GM12878 (cell line): ENCODE data around the gene LRIT2.

Source experiments
- CBX5 ChIP-seq: sonication (generic); IDR thresholded peaks from 2 replicates; pipeline ENCODE4 v1.6.1; 2016; ENCODE audit warnings: low read depth, moderate library complexity, mild to moderate bottlenecking, inconsistent platforms
- HDAC2 ChIP-seq: fragments of 200-600 bp; sonication (generic); IDR thresholded peaks from 2 replicates; pipeline ENCODE4 v1.6.1; 2017
- JUND ChIP-seq: IDR thresholded peaks from 2 replicates; pipeline ENCODE4 v1.6.1; 2012; ENCODE audit warnings: low read depth, mild to moderate bottlenecking, low read length, improper control_type of control experiment, moderate library complexity
- KAT2A ChIP-seq: conservative IDR thresholded peaks from 2 replicates; pipeline ENCODE4 v1.6.1; 2011; ENCODE audit warnings: low read depth, low read length; ENCODE audit not compliant: control insufficient read depth
- POLR2AphosphoS5 ChIP-seq: IDR thresholded peaks from 2 replicates; pipeline ENCODE4 v1.6.1; 2011; ENCODE audit warnings: mild to moderate bottlenecking, low read length, inconsistent platforms

GRCh38 chr10:84176351-84176750 is 49.0 kb downstream of the LRIT2 start:
- TF ChIP-seq CBX5 = no peak
- TF ChIP-seq JUND = no peak
- TF ChIP-seq KAT2A = no peak
- TF ChIP-seq HDAC2 = no peak
- TF ChIP-seq POLR2AphosphoS5 = no peak
